ENCODE measurements around the gene NDUFA12.

DNA sequence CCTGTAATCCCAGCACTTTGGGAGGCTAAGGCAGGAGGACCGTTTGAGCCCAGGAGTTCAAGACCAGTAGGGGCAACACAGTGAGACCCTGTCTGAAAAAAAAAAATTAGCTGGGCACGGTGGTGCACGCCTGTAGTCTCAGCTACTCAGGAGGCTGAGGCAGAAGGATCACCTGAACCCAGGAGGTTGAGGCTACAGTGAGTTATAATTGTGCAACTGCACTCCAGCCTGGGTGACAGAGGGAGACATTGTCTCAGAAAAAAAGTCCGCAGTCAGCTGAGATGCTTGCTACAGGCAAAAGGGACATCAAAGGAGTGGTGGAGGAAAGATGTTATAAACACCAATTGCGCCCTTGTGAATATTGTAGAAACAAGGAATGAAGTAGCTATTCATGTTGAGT, 77.8 kb downstream of the NDUFA12 start:
- TF ChIP-seq, protein P1, sequence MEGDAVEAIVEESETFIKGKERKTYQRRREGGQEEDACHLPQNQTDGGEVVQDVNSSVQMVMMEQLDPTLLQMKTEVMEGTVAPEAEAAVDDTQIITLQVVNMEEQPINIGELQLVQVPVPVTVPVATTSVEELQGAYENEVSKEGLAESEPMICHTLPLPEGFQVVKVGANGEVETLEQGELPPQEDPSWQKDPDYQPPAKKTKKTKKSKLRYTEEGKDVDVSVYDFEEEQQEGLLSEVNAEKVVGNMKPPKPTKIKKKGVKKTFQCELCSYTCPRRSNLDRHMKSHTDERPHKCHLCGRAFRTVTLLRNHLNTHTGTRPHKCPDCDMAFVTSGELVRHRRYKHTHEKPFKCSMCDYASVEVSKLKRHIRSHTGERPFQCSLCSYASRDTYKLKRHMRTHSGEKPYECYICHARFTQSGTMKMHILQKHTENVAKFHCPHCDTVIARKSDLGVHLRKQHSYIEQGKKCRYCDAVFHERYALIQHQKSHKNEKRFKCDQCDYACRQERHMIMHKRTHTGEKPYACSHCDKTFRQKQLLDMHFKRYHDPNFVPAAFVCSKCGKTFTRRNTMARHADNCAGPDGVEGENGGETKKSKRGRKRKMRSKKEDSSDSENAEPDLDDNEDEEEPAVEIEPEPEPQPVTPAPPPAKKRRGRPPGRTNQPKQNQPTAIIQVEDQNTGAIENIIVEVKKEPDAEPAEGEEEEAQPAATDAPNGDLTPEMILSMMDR (IDR thresholded peaks at IDR 0.05; ENCODE audit: insufficient read depth, low read length) = no peak
- no peak for TF ChIP-seq POLR2AphosphoS5 (IDR thresholded peaks at IDR 0.05; ENCODE audit: low read depth)
- TF ChIP-seq, protein P2, sequence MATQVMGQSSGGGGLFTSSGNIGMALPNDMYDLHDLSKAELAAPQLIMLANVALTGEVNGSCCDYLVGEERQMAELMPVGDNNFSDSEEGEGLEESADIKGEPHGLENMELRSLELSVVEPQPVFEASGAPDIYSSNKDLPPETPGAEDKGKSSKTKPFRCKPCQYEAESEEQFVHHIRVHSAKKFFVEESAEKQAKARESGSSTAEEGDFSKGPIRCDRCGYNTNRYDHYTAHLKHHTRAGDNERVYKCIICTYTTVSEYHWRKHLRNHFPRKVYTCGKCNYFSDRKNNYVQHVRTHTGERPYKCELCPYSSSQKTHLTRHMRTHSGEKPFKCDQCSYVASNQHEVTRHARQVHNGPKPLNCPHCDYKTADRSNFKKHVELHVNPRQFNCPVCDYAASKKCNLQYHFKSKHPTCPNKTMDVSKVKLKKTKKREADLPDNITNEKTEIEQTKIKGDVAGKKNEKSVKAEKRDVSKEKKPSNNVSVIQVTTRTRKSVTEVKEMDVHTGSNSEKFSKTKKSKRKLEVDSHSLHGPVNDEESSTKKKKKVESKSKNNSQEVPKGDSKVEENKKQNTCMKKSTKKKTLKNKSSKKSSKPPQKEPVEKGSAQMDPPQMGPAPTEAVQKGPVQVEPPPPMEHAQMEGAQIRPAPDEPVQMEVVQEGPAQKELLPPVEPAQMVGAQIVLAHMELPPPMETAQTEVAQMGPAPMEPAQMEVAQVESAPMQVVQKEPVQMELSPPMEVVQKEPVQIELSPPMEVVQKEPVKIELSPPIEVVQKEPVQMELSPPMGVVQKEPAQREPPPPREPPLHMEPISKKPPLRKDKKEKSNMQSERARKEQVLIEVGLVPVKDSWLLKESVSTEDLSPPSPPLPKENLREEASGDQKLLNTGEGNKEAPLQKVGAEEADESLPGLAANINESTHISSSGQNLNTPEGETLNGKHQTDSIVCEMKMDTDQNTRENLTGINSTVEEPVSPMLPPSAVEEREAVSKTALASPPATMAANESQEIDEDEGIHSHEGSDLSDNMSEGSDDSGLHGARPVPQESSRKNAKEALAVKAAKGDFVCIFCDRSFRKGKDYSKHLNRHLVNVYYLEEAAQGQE (IDR thresholded peaks at IDR 0.05; ENCODE audit: insufficient replicate concordance, low read depth) = no peak
